Measurements from ENCODE around the gene PTPRCAP.
"Not testable (repeated sequence)": the region's sequence is repeated elsewhere in the genome, so short reads cannot be mapped to it uniquely, and the experiment has no call there.

Gene PTPRCAP

DNA sequence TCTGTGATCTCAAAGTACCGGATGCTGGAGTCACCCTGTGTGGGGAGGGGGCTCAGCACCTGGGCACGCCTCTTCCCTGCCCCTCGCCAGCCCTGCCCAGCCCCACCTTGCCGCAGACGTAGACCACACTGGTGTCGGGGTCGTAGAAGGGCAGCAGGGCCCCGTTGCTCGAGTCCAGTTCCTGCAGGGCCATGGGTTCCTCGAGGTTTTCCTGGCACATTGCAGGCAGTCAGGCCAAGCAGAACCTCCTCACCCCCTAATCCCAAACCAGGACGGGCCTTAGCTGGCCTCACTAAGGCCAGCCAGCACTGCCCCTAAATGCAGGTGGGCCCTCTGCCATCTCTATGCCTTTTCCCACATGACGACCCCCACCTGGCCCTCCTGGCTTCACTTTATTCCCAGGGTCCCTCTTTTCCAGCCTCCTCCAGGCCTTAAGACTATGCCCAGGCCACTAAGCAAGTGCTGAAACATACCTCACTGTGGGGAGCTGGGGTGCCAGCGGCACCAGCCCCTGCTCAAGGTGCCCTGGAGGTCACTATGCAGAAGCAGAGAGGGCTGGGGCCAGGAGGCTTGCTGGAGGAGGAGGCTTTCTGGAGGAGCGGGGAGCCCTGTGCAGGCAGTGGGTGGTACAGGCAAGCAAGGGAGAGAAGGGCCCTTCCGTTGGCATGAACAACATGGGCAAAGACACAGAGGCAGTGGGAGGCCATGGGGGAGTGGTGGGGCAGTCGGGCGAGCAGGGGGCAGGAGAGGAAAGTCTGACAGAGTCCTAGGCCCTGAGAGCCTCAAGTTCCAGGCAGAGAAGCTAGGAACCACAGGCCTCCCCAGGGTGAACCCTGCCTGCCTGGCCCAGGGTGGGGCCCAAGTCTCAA lies 3.0 kb upstream of the PTPRCAP start:
- no peak for DNase-seq

GRCh38 chr11:67439321-67440228 lies 2.1 kb upstream of the PTPRCAP start:
- no peak for DNase-seq

- no peak for DNase-seq
These were observed 848 bp upstream of the PTPRCAP start for GRCh38 chr11:67438158-67438902.

DNA sequence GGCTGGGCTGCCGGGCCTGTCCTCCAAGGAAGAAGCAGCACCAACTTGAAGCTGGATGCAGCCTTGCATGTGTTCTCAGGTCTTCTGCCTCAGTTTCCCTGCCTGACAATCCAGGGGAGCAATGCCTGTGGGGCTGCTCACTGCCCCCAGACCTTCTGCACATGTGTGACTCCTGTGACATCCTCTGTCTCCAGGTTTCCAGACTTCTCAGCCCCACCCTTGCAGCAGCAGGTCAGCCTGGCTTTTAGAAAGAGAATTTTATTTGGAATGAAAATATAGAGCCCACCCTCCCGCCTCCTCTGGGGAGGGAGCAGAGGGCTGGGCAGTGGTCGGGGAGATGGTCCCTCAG lies 301 bp upstream of the PTPRCAP start:
- DNase-seq = no peak

GRCh38 chr11:67436459-67437081 lies 912 bp downstream of the PTPRCAP start:
- no peak for DNase-seq

DNA sequence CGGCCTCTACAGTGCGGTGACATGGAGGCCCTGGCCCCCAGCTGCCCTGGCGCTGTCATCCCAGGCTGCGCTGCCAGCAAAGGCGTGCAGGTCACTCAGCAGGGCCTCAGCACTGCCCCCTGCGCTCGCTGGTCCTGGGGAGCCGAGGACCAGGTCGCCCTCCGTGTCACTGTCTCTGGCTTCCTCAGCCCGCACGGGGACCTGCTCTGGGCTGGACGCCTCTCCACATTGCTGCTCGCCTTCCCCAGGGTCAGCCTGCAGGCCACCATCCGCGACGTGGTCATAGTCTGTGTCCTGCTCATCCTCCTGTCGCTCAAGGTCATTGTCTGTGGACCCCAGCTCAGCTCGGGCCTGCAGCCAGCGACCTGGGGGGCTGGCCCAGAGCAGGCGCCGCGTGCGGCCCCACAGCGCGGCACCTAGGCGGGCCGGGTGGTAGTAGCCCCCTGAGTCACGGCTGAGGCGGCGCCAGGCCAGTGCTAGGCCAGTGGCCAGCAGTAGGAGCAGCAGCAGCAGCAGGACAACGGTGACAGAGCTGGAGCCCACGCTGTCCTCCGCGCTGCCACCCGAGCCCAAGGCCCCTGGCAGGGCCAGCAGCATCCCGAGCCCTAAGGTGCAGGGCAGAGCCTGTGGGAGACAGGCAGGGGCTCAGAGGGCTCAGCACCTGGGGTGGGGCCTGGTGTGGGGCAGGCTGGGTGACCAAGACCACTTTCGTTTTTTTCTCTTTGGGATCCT lies 1.6 kb downstream of the PTPRCAP start:
- no peak for DNase-seq

- no peak for DNase-seq
These were observed 2.3 kb downstream of the PTPRCAP start for GRCh38 chr11:67435031-67435726.

- DNase-seq = no peak
These were observed 3.0 kb downstream of the PTPRCAP start for GRCh38 chr11:67434395-67434881.

DNA sequence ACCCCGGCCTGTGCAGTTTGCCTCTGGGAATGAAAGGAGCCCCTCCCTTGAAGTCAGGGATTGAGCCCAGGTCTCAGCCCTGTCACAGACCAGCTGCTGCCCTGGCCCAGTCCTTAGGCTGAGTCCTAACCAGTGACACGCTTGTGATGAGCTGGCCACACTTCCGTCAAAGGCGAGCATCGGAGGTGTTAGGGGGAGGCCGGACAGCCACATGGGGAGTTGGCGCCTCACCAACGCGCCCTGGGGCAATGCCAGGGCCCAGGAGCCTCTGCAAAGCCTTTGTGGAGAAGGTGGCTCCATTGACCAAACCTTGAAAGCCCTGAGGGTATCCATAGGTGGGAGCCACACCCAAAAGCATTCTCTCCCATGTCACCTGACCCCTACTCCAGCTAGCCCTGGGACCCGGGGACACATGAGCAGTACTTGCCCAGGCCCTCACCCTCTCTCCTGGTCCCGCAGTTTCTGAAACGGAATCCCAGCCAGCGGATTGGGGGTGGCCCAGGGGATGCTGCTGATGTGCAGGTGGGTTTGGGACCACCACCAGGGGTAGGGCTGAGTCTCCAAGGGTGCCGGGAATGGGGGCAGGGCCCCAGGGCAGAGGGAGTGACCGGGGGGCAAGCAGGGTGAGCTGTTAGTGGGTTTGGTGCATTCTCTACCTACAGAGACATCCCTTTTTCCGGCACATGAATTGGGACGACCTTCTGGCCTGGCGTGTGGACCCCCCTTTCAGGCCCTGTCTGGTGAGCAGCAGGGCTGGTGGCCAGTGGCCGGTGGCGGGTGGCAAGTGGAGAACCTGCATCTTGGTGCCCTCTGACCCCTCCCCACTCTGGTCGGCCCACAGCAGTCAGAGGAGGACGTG lies 3.7 kb downstream of the PTPRCAP start:
- DNase-seq = no peak

- no peak for DNase-seq
These were observed 4.7 kb downstream of the PTPRCAP start for GRCh38 chr11:67432655-67433349.

GRCh38 chr11:67431346-67432249 lies 5.9 kb downstream of the PTPRCAP start:
- DNase-seq = no peak

GRCh38 chr11:67429722-67430121 lies 7.8 kb downstream of the PTPRCAP start:
- no peak for DNase-seq

- no peak for DNase-seq
These were observed 8.3 kb downstream of the PTPRCAP start for GRCh38 chr11:67429038-67429668.

DNA sequence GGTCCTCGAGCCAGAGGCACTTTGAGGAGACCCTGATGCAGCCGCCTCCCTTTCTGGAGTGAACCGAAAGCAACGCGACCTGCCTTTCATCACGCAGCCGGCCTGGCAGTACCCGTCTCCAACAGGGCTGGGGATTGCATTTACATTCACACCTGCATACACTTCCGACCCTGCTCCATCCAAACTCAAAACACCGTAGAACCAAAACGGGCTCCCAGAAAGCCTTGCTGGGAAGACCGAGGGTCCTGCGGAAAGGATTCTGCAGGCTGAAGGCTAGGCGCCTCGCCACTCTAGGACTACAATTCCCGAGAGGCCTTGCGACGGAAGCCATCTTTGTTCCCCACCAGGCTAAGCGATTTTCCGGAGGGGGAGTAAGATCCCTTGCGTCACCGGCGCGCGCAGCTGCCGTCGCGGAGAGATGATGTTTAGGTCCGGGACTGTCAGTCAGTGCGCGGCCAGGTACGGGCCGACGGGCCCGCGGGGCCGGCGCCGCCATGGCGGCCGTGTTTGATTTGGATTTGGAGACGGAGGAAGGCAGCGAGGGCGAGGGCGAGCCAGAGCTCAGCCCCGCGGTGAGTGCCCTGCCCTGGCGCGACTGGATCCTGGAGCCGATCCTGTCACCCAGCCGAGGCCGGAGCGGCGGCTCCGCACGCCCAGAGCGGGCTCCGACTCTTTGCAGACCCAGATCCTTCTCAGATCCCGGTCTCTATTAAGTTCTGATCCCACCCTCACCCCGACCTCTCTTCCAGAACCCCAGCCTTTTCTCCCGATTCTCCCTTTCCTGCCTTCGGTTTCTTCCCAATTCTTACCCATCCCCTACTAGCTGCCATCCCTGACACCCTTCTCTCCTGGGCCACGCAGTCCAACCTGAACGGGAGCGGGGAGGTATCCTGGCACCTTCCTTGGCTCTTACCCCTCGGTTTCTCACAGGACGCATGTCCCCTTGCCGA lies 9.2 kb downstream of the PTPRCAP start, which contains the start of gene RPS6KB2:
RPS6KB2 (plus strand) TSS at position 443 of the 950 bp plus-strand sequence; CDS start at position 495, 52 bp downstream.
- DNase-seq = peak; percentile 94

DNA sequence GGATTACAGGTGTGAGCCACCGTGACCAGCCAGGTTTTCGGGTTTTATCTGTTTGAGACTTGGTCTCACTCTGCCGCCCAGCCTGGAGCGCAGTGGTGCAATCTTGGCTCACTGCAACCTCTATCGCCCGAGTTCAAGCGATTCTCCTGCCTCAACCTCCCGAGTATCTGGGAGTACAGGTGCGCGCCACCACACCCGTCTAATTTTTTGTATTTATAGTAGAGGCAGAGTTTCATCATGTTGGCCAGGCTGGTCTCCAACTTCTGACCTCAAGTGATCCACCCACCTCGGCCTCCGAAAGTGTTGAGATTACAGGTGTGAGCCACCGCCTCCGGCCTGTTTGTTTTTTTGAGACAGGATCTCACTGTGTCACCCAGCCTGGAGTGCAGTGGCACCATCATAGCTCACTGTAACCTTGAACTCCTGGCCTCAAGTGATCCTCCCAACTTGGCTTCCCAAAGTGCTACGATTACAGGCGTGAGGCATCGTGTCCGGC lies 10.1 kb downstream of the PTPRCAP start:
- DNase-seq = not testable (repeated sequence)

DNA sequence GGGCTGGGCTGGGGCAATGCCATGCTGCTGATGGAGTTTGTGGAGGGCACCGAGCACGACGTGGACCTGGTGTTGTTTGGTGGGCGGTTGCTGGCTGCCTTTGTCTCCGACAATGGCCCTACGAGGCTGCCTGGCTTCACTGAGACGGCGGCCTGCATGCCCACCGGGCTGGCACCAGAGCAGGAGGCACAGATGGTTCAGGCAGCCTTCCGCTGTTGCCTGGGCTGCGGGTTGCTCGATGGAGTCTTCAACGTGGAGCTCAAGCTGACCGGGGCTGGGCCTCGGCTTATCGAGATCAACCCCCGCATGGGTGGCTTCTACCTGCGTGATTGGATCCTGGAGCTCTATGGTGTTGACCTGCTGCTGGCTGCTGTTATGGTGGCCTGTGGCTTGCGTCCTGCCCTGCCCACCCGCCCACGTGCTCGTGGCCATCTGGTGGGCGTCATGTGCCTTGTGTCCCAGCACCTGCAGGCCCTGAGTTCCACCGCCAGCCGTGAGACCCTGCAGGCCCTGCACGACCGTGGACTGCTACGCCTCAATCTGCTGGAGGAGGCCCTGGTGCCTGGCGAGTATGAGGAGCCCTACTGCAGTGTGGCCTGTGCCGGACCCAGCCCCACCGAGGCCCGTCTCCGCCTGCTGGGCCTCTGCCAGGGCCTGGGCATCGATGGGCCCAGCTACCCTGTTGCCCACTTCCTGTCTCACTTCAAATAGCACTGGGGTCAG lies 13.4 kb downstream of the PTPRCAP start:
- no peak for DNase-seq

All from DMS153 (cell line).